Measurements from ENCODE around the gene CELF2. TPM values are rescaled to one million over a fixed set of nuclear protein-coding genes. Genes with fewer than 3 reads are reported as not detected.

The CELF2 gene
- total RNA-seq, 1 experiment from 2014 or later = 0.27 TPM

- Histone ChIP-seq H3K36me3 (ENCODE audit: control insufficient read depth, insufficient read depth, low read length) (no peaks in the 10 kb centered on the region), H3K27me3 (replicated peaks; ENCODE audit: control insufficient read depth, insufficient read depth, low read length) (no peaks in the 10 kb centered on the region), H3K9me3 (no peaks in the 10 kb centered on the region), H3K4me1 (no peaks in the 10 kb centered on the region), H3K4me3 (ENCODE audit: low read depth, low read length) (no peak overlapping the region)
- intact Hi-C loops (cut with micrococcal nuclease; ENCODE audit: unreplicated experiment) = no loop called here
- no TSS peak for BruUV-seq (replicated peaks)
- H3K4me3 Mint-ChIP-seq (ENCODE audit: unreplicated experiment) = no peak overlapping the region
- no peak for TF ChIP-seq CTCF (IDR thresholded peaks at IDR 0.05; ENCODE audit: insufficient read depth in 1 of 2, low read depth in 1 of 2, low read length in 1 of 2, severe bottlenecking in 1 of 2, unreplicated experiment in 1 of 2)
- no peaks in the 10 kb centered on the region for H3K9me3 Mint-ChIP-seq (ENCODE audit: unreplicated experiment)
- no peaks in the 10 kb centered on the region for H3K4me1 Mint-ChIP-seq (ENCODE audit: low read depth, unreplicated experiment)
- no peak for DNase-seq
- H3K36me3 Mint-ChIP-seq (ENCODE audit: insufficient read depth, unreplicated experiment) = no peaks in the 10 kb centered on the region
- no peak overlapping the region for H3K27ac Mint-ChIP-seq (ENCODE audit: unreplicated experiment)
- H3K27me3 Mint-ChIP-seq (ENCODE audit: insufficient read depth, unreplicated experiment) = peaks cover 17% of the 10 kb centered on the region
- CTCF ChIA-PET = no interaction called here
- POLR2A ChIA-PET = no interaction called here
These were observed 9.1 kb downstream of the CELF2 start for GRCh38 chr10:11026773-11027172.

- BruUV-seq (replicated peaks) = no TSS peak
- ChIA-PET POLR2A (no interaction called here), CTCF (interaction anchor here (0.6 kb wide), 1 partner anchor 378 kb away, joined by 4 read pairs; no protein-coding TSS in a partner anchor)
- no peak overlapping the region for H3K4me3 Mint-ChIP-seq (ENCODE audit: unreplicated experiment)
- Histone ChIP-seq H3K9me3 (no peaks in the 10 kb centered on the region), H3K4me1 (no peaks in the 10 kb centered on the region), H3K36me3 (ENCODE audit: control insufficient read depth, insufficient read depth, low read length) (no peaks in the 10 kb centered on the region), H3K4me3 (ENCODE audit: low read depth, low read length) (no peak overlapping the region), H3K27me3 (replicated peaks; ENCODE audit: control insufficient read depth, insufficient read depth, low read length) (no peaks in the 10 kb centered on the region; the same call in 1 of the 2 replicates)
- H3K36me3 Mint-ChIP-seq (ENCODE audit: insufficient read depth, unreplicated experiment) = no peaks in the 10 kb centered on the region
- no peaks in the 10 kb centered on the region for H3K9me3 Mint-ChIP-seq (ENCODE audit: unreplicated experiment)
- TF ChIP-seq CTCF (IDR thresholded peaks at IDR 0.05; ENCODE audit: insufficient read depth in 1 of 2, low read depth in 1 of 2, low read length in 1 of 2, severe bottlenecking in 1 of 2, unreplicated experiment in 1 of 2) = no peak
- H3K4me1 Mint-ChIP-seq (ENCODE audit: low read depth, unreplicated experiment) = no peaks in the 10 kb centered on the region
- no peak overlapping the region for H3K27ac Mint-ChIP-seq (ENCODE audit: unreplicated experiment)
- intact Hi-C loops (cut with micrococcal nuclease; ENCODE audit: unreplicated experiment) = loop anchor here (5.0 to 10.0 kb wide), 3 partner anchors 170 to 438 kb away; no protein-coding TSS in a partner anchor
- DNase-seq = no peak
- peaks cover 5% of the 10 kb centered on the region for H3K27me3 Mint-ChIP-seq (ENCODE audit: insufficient read depth, unreplicated experiment)
These were observed 17.1 kb downstream of the CELF2 start for GRCh38 chr10:11034762-11035161.

GRCh38 chr10:11035301-11035991 lies 17.8 kb downstream of the CELF2 start:
- H3K4me1 ChIP-seq = no peaks in the 10 kb centered on the region
- no peaks in the 10 kb centered on the region; the same call in 1 of the 2 replicates for H3K27me3 ChIP-seq (replicated peaks; ENCODE audit: control insufficient read depth, insufficient read depth, low read length)
- Mint-ChIP-seq H3K27me3 (ENCODE audit: insufficient read depth, unreplicated experiment) (peaks cover 5% of the 10 kb centered on the region), H3K36me3 (ENCODE audit: insufficient read depth, unreplicated experiment) (no peaks in the 10 kb centered on the region), H3K27ac (ENCODE audit: unreplicated experiment) (no peak overlapping the region), H3K4me1 (ENCODE audit: low read depth, unreplicated experiment) (no peaks in the 10 kb centered on the region), H3K4me3 (ENCODE audit: unreplicated experiment) (no peak overlapping the region), H3K9me3 (ENCODE audit: unreplicated experiment) (no peaks in the 10 kb centered on the region)
- DNase-seq = no peak
- CTCF ChIA-PET = interaction anchor here (1.1 kb wide), 1 partner anchor 1693 kb away, joined by 6 read pairs; no protein-coding TSS in a partner anchor
- BruUV-seq (replicated peaks) = no TSS peak
- no peak for TF ChIP-seq CTCF (IDR thresholded peaks at IDR 0.05; ENCODE audit: insufficient read depth in 1 of 2, low read depth in 1 of 2, low read length in 1 of 2, severe bottlenecking in 1 of 2, unreplicated experiment in 1 of 2)
- POLR2A ChIA-PET = no interaction called here
- H3K4me3 ChIP-seq (ENCODE audit: low read depth, low read length) = no peak overlapping the region
- no peaks in the 10 kb centered on the region for H3K36me3 ChIP-seq (ENCODE audit: control insufficient read depth, insufficient read depth, low read length)
- intact Hi-C loops (cut with micrococcal nuclease; ENCODE audit: unreplicated experiment) = loop anchor here (5.0 to 10.0 kb wide), 3 partner anchors 171 to 437 kb away; no protein-coding TSS in a partner anchor
- H3K9me3 ChIP-seq = no peaks in the 10 kb centered on the region
